CD4-positive, alpha-beta T cell (primary cell): ENCODE results near the gene FCRL5. TPM values are rescaled to one million over a fixed set of nuclear protein-coding genes. Genes with fewer than 3 reads are reported as not detected.

Experiments used
- ATAC-seq: fragments of 200-7000 bp; cut with Tn5 transposase; one replicate; pipeline ENCODE4 v1.10.0; 2022; ENCODE audit warnings: mild to moderate bottlenecking; ENCODE audit not compliant: poor library complexity
- CTCF ChIA-PET: fragments of 350-600 bp; sonication (Branson Sonifier 250); formaldehyde crosslinking; loops from one replicate; lab custom pipeline; 2021; ENCODE audit warnings: antibody characterized with exemption, inconsistent platforms; lab: Charles Lee
- POLR2A ChIA-PET: fragments of 350-600 bp; sonication (Branson Sonifier 250); formaldehyde crosslinking; loops from one replicate; lab custom pipeline; 2021; ENCODE audit warnings: antibody characterized with exemption, inconsistent platforms; lab: Charles Lee
- DNase-seq, 14 experiments: peaks; one replicate each; pipeline ENCODE4 v3.0.0-alpha.2; 2013 to 2020; ENCODE audit warnings: mixed read lengths in 2 of 14
- H3K27ac ChIP-seq, 2 donors: one replicate each; pipeline versions ENCODE4 v1.5.1 to v1.7.0; 2013; ENCODE audit warnings: low read length in 2 of 2, low read depth in 1 of 2, mild to moderate bottlenecking in 1 of 2
- H3K27me3 ChIP-seq, 2 experiments: 1 replicate in 1 of 2; 2 replicates in 1 of 2; pipeline versions ENCODE4 v1.6.1 to v1.7.0; 2013; ENCODE audit warnings: low read length in 2 of 2, control low read depth in 1 of 2, mild to moderate bottlenecking in 1 of 2, moderate library complexity in 1 of 2; ENCODE audit not compliant: insufficient read depth in 2 of 2, control insufficient read depth in 1 of 2
- H3K36me3 ChIP-seq: one replicate; pipeline ENCODE4 v1.6.1; 2013; ENCODE audit warnings: low read length, control low read depth; ENCODE audit not compliant: insufficient read depth
- H3K4me1 ChIP-seq: one replicate; pipeline ENCODE4 v1.6.1; 2013; ENCODE audit warnings: low read length, control low read depth; ENCODE audit not compliant: insufficient read depth
- H3K4me3 ChIP-seq: one replicate; pipeline ENCODE4 v1.5.1; 2013; ENCODE audit warnings: mild to moderate bottlenecking, low read length, moderate library complexity
- H3K9me3 ChIP-seq, 2 experiments: 1 replicate in 1 of 2; 2 replicates in 1 of 2; pipeline versions ENCODE4 v1.6.1 to v1.7.0; 2013; ENCODE audit warnings: low read length in 2 of 2, mild to moderate bottlenecking in 2 of 2, control low read depth in 1 of 2, moderate library complexity in 1 of 2; ENCODE audit not compliant: control insufficient read depth in 1 of 2, insufficient read depth in 1 of 2
- H3K27ac Mint-ChIP-seq: one replicate; pipeline ENCODE4 v1.8.0; 2020; ENCODE audit warnings: mixed read lengths
- H3K27me3 Mint-ChIP-seq: one replicate; pipeline ENCODE4 v1.8.0; 2021; ENCODE audit warnings: mixed read lengths
- H3K36me3 Mint-ChIP-seq: one replicate; pipeline ENCODE4 v1.8.0; 2021; ENCODE audit warnings: low read depth, mixed read lengths
- H3K4me1 Mint-ChIP-seq: one replicate; pipeline ENCODE4 v1.8.0; 2021; ENCODE audit warnings: low read depth, mixed read lengths
- H3K4me3 Mint-ChIP-seq: one replicate; pipeline ENCODE4 v1.8.0; 2020; ENCODE audit warnings: mild to moderate bottlenecking, mixed read lengths
- H3K9me3 Mint-ChIP-seq: one replicate; pipeline ENCODE4 v1.8.0; 2020; ENCODE audit warnings: mixed read lengths
- intact Hi-C, 2 experiments: fragments of 100-400 bp; cut with DNase I in 1 of 2; cut with micrococcal nuclease in 1 of 2; formaldehyde crosslinking; loops; one replicate each; pipeline versions ENCODE4 v1.15.1 to v1.9.0; 2023 to 2025; cut with DNase I, micrococcal nuclease
- total RNA-seq, 174 experiments: library from RNA in 2 of 174; stranded (reverse) in 2 of 174; gene quantifications; one replicate each; pipeline ENCODE4 v1.2.3 and lab custom pipeline; 2021 to 2026
- TF ChIP-seq, protein P1 (sequence below): fragments of 200-600 bp; IDR thresholded peaks from one replicate; pipeline ENCODE4 v1.8.0; 2022; ENCODE audit warnings: antibody characterized with exemption, mild to moderate bottlenecking

FCRL5 gene
- total RNA-seq, 2 experiments from 2014 or later = not detected

DNA sequence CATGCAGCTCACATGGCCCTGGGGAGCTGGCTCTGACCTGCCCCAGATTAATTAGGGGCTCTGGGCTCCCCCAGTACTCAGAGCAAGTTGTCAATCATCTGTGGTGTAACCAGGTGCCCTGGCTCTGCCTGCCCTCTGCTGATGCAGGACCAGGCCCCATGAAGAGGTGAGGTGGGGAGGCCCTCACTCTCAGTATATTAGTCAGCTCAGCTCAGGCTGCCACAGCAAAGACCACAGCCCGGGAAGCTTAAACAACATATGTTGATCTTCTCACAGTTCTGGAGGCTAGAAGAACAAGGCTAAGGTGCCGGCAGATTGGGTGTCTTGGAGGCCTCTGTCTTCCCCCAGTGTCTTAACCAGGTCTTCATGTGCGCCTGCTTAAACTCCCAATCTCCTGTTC, 66.5 kb downstream of the FCRL5 start:
- H3K4me3 Mint-ChIP-seq = no peak overlapping the region
- Histone ChIP-seq H3K36me3 (no peaks in the 10 kb centered on the region), H3K9me3 (no peaks in the 10 kb centered on the region), H3K27me3 (no peaks in the 10 kb centered on the region), H3K4me3 (no peak overlapping the region), H3K4me1 (no peaks in the 10 kb centered on the region), H3K27ac (no peak overlapping the region)
- DNase-seq (no peak), ATAC-seq (no peak)
- no peaks in the 10 kb centered on the region for H3K36me3 Mint-ChIP-seq
- no peak overlapping the region for H3K27ac Mint-ChIP-seq
- ChIA-PET CTCF (no interaction called here), POLR2A (no interaction called here)
- no peaks in the 10 kb centered on the region for H3K9me3 Mint-ChIP-seq
- intact Hi-C loops = loop anchor here in 1 of 2 experiments (5.0 kb wide), 3 partner anchors 108 to 323 kb away; no protein-coding TSS in a partner anchor
- TF ChIP-seq, protein P1, sequence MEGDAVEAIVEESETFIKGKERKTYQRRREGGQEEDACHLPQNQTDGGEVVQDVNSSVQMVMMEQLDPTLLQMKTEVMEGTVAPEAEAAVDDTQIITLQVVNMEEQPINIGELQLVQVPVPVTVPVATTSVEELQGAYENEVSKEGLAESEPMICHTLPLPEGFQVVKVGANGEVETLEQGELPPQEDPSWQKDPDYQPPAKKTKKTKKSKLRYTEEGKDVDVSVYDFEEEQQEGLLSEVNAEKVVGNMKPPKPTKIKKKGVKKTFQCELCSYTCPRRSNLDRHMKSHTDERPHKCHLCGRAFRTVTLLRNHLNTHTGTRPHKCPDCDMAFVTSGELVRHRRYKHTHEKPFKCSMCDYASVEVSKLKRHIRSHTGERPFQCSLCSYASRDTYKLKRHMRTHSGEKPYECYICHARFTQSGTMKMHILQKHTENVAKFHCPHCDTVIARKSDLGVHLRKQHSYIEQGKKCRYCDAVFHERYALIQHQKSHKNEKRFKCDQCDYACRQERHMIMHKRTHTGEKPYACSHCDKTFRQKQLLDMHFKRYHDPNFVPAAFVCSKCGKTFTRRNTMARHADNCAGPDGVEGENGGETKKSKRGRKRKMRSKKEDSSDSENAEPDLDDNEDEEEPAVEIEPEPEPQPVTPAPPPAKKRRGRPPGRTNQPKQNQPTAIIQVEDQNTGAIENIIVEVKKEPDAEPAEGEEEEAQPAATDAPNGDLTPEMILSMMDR = no peak
- peaks cover 6% of the 10 kb centered on the region for H3K27me3 Mint-ChIP-seq
- no peaks in the 10 kb centered on the region for H3K4me1 Mint-ChIP-seq

DNA sequence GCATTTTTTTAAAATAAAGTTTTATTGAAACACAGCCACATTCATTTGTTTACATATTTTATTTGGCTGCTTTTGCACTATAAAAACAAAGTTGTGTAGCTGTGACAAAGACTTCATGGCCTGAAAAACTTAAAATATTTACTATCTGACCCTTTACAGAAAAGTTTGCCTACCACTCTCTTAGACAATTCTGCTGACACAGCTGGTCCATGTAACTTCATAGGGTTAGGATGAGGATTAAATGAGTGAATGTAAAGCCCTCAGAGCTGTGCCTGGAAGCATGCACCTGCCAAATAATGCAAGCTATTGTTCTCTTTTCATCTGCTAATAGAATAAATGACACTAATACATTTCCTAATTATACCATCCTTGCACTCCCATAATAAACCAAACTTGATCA, 67.7 kb downstream of the FCRL5 start:
- Histone ChIP-seq H3K27me3 (no peaks in the 10 kb centered on the region), H3K9me3 (no peaks in the 10 kb centered on the region), H3K36me3 (no peaks in the 10 kb centered on the region), H3K4me1 (no peaks in the 10 kb centered on the region), H3K27ac (no peak overlapping the region), H3K4me3 (no peak overlapping the region)
- ATAC-seq (no peak), DNase-seq (no peak)
- Mint-ChIP-seq H3K4me1 (no peaks in the 10 kb centered on the region), H3K27ac (no peak overlapping the region), H3K27me3 (peaks cover 6% of the 10 kb centered on the region), H3K9me3 (no peaks in the 10 kb centered on the region), H3K36me3 (no peaks in the 10 kb centered on the region), H3K4me3 (no peak overlapping the region)
- ChIA-PET CTCF (interaction anchor here (1.1 kb wide), 1 partner anchor 395 kb away, joined by 3 read pairs; no protein-coding TSS in a partner anchor), POLR2A (no interaction called here)
- TF ChIP-seq, protein P1 = no peak
- intact Hi-C loops = no loop called here

DNA sequence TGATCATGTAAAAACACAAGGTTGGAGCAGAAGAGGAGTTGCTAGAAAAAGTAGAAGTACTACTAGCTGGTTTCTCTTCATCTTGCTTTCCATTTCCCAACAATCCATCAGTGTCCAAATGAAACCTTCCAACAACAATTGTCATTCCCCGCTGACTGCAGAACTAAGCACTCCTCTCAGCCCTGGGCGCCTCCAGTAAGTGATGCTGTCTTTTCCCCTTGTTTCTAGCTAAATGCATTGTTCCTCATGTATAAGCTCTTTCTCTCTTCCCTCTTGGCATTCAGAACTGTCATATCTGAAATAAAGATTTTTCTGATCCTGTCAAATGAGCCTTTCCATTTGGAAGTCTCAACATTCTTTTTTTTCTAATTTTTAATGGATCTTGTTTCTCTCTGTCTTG, 68.7 kb downstream of the FCRL5 start:
- CTCF ChIA-PET = interaction anchor here (1.1 kb wide), 1 partner anchor 394 kb away, joined by 3 read pairs; no protein-coding TSS in a partner anchor
- H3K27ac ChIP-seq = no peak overlapping the region
- H3K9me3 Mint-ChIP-seq = no peaks in the 10 kb centered on the region
- TF ChIP-seq, protein P1 = no peak
- H3K27ac Mint-ChIP-seq = no peak overlapping the region
- no peaks in the 10 kb centered on the region for H3K4me1 Mint-ChIP-seq
- DNase-seq (no peak), ATAC-seq (no peak)
- no peaks in the 10 kb centered on the region for H3K36me3 ChIP-seq
- H3K36me3 Mint-ChIP-seq = no peaks in the 10 kb centered on the region
- no peaks in the 10 kb centered on the region for H3K27me3 ChIP-seq
- H3K4me3 Mint-ChIP-seq = no peak overlapping the region
- H3K4me1 ChIP-seq = no peaks in the 10 kb centered on the region
- POLR2A ChIA-PET = no interaction called here
- intact Hi-C loops = no loop called here
- H3K4me3 ChIP-seq = no peak overlapping the region
- H3K27me3 Mint-ChIP-seq = peaks cover 6% of the 10 kb centered on the region
- H3K9me3 ChIP-seq = peaks cover 8% of the 10 kb centered on the region in 2 experiments
